ENCODE data around the gene SYP. TPM values are rescaled to one million over a fixed set of nuclear protein-coding genes. Genes with fewer than 3 reads are reported as not detected.

Gene SYP
- total and polyA plus RNA-seq, 4 donors: 0.30 to 0.67 (median 0.47) TPM

DNA sequence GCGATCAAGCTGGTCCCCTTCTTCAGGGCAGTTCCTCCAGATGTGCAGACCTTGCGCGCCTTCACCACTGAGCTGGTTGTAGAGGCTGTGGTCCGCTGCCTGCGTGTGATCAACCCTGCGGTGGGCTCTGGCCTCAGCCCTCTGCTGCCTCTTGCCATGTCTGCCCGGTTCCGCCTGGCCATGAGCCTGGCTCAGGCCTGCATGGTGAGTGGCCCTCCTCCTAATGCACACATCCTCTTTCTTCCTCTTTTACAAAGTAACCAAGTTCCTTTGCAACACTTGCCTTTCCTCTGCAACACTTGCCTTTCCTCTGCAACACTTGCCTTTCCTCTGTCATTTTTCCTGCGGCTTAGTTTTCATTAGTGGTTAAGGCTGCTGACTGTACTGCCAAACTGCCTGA, 37.1 kb upstream of the SYP start (continued):
- TF ChIP-seq, protein P1, sequence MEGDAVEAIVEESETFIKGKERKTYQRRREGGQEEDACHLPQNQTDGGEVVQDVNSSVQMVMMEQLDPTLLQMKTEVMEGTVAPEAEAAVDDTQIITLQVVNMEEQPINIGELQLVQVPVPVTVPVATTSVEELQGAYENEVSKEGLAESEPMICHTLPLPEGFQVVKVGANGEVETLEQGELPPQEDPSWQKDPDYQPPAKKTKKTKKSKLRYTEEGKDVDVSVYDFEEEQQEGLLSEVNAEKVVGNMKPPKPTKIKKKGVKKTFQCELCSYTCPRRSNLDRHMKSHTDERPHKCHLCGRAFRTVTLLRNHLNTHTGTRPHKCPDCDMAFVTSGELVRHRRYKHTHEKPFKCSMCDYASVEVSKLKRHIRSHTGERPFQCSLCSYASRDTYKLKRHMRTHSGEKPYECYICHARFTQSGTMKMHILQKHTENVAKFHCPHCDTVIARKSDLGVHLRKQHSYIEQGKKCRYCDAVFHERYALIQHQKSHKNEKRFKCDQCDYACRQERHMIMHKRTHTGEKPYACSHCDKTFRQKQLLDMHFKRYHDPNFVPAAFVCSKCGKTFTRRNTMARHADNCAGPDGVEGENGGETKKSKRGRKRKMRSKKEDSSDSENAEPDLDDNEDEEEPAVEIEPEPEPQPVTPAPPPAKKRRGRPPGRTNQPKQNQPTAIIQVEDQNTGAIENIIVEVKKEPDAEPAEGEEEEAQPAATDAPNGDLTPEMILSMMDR (IDR thresholded peaks at IDR 0.05; ENCODE audit: low read depth, low read length, missing input control): no peak
- no peak for TF ChIP-seq HNF4G (IDR thresholded peaks at IDR 0.05)
- TF ChIP-seq, protein P2, sequence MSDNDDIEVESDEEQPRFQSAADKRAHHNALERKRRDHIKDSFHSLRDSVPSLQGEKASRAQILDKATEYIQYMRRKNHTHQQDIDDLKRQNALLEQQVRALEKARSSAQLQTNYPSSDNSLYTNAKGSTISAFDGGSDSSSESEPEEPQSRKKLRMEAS (IDR thresholded peaks at IDR 0.05): no peak
- no peak for TF ChIP-seq FOXA2 (IDR thresholded peaks at IDR 0.05)
- TF ChIP-seq, protein P3, sequence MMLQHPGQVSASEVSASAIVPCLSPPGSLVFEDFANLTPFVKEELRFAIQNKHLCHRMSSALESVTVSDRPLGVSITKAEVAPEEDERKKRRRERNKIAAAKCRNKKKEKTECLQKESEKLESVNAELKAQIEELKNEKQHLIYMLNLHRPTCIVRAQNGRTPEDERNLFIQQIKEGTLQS (IDR thresholded peaks at IDR 0.05): no peak

DNA sequence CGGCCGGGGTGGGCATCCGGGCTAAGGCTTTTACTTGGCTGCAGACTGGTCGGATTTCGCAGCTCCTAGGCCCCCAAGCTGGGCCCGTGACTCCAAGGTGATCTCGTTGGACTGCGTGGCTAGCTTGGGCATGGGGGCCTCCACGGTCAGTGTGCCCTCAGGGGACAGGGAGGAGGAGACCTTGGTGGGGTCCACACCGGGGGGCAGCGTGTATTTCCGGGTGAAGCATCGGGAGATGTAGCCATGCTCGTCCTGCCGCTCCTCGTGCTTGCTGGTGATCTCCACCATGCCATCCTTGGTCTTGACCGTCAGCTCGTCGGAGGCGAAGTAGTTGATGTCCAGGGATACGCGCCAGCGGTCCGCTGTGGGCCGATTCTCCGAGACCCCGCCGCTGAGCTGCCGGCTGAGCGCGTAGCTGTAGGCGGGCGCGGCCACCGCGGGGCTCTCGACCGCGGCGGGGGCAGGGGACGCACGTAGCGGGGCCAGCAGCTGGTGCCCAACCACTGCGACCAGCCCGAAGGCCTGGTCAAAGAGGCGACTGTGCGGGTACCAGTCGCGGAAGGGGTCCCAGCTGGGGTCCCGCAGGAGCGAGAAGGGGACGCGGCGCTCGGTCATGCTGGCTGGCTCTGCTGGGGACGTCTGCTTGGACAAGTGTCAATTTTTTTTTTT, 34.0 kb upstream of the SYP start:
- TF ChIP-seq FOXA1 (IDR thresholded peaks at IDR 0.05): no peak
- TF ChIP-seq RAD21 (IDR thresholded peaks at IDR 0.05): no peak
- TF ChIP-seq, protein P2 (IDR thresholded peaks at IDR 0.05): no peak
- TF ChIP-seq, protein P4, sequence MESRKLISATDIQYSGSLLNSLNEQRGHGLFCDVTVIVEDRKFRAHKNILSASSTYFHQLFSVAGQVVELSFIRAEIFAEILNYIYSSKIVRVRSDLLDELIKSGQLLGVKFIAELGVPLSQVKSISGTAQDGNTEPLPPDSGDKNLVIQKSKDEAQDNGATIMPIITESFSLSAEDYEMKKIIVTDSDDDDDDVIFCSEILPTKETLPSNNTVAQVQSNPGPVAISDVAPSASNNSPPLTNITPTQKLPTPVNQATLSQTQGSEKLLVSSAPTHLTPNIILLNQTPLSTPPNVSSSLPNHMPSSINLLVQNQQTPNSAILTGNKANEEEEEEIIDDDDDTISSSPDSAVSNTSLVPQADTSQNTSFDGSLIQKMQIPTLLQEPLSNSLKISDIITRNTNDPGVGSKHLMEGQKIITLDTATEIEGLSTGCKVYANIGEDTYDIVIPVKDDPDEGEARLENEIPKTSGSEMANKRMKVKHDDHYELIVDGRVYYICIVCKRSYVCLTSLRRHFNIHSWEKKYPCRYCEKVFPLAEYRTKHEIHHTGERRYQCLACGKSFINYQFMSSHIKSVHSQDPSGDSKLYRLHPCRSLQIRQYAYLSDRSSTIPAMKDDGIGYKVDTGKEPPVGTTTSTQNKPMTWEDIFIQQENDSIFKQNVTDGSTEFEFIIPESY (IDR thresholded peaks at IDR 0.05): no peak
- TF ChIP-seq TAF1 (conservative IDR thresholded peaks at IDR 0.05): no peak
- no peak for TF ChIP-seq FOXA2 (IDR thresholded peaks at IDR 0.05)
- TF ChIP-seq HNF4A (conservative IDR thresholded peaks at IDR 0.05): no peak
- TF ChIP-seq NR2F2 (IDR thresholded peaks at IDR 0.05): no peak
- no peak for TF ChIP-seq YY1 (IDR thresholded peaks at IDR 0.05)
- TF ChIP-seq HNF4G (IDR thresholded peaks at IDR 0.05): no peak
- DNase-seq (ENCODE audit: low spot score): no peak
- no peak overlapping the region for H3K4me3 ChIP-seq (ENCODE audit: low read depth in 1 of 3, low read length in 3 of 3)
- H3K9ac ChIP-seq (ENCODE audit: low read depth in 1 of 2, low read length in 2 of 2): no peak overlapping the region
- no peaks in the 10 kb centered on the region for H3K27me3 ChIP-seq (ENCODE audit: control insufficient read depth in 4 of 4, insufficient read depth in 4 of 4, low read length in 3 of 4)
- WGBS: 48% methylated on average over 56 of the region's 56 CpGs
- no peaks in the 10 kb centered on the region for H3K9me3 ChIP-seq (ENCODE audit: control insufficient read depth in 4 of 4, low read length in 3 of 4)
- H3K27ac ChIP-seq (ENCODE audit: low read depth in 1 of 2, low read length in 2 of 2): no peak overlapping the region
- H3K4me1 ChIP-seq (ENCODE audit: control insufficient read depth in 4 of 4, insufficient read depth in 4 of 4, low read length in 3 of 4): no peaks in the 10 kb centered on the region
- no peaks in the 10 kb centered on the region for H3K36me3 ChIP-seq (ENCODE audit: control insufficient read depth in 4 of 4, insufficient read depth in 3 of 4, low read depth in 1 of 4, low read length in 3 of 4)

DNA sequence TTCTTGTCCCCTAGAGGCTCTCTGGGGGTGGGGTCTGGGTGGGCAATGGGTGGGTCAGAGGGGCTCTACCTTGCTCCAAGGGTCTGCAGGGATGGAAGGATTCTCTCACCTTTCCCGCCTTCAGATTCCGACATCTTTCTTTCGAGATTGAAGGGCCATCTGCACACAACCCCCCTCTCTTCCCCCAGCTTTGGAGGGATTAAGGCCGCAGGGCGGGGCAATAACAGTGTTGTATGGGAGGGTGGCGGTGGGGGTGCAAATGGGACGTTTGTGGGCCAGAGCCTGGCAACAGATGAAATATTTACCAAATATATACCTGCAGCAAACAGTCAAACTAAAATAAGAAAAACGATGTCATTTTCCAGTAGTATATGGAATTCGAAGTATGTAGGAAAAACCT, 33.2 kb upstream of the SYP start, which contains the start of gene CACNA1F:
TSS of gene CACNA1F (minus strand) at position 165 of the 400 bp plus-strand sequence. CDS start at position 134, 31 bp downstream.
- H3K9ac ChIP-seq (ENCODE audit: low read depth in 1 of 2, low read length in 2 of 2): no peak within 1 kb of the TSS
- no peaks in the 10 kb centered on the region for H3K27me3 ChIP-seq (ENCODE audit: control insufficient read depth in 4 of 4, insufficient read depth in 4 of 4, low read length in 3 of 4)
- no peak within 1 kb of the TSS for H3K4me3 ChIP-seq (ENCODE audit: low read depth in 1 of 3, low read length in 3 of 3)
- H3K36me3 ChIP-seq (ENCODE audit: control insufficient read depth in 4 of 4, insufficient read depth in 3 of 4, low read depth in 1 of 4, low read length in 3 of 4): no peaks in the 10 kb centered on the region
- WGBS: 85% methylated on average over 9 of the region's 9 CpGs
- no peak for DNase-seq (ENCODE audit: low spot score)
- H3K27ac ChIP-seq (ENCODE audit: low read depth in 1 of 2, low read length in 2 of 2): no peak within 1 kb of the TSS
- no peaks in the 10 kb centered on the region for H3K9me3 ChIP-seq (ENCODE audit: control insufficient read depth in 4 of 4, low read length in 3 of 4)
- no peaks in the 10 kb centered on the region for H3K4me1 ChIP-seq (ENCODE audit: control insufficient read depth in 4 of 4, insufficient read depth in 4 of 4, low read length in 3 of 4)
- TF ChIP-seq TAF1 (conservative IDR thresholded peaks at IDR 0.05): no peak
- TF ChIP-seq GABPA (IDR thresholded peaks at IDR 0.05 in 1 of 2, conservative IDR thresholded peaks at IDR 0.05 in 1 of 2): no peak
- no peak for TF ChIP-seq EGR1 (IDR thresholded peaks at IDR 0.05; ENCODE audit: low read depth in 2 of 2)
- TF ChIP-seq HNF4A (conservative IDR thresholded peaks at IDR 0.05): no peak
- no peak for TF ChIP-seq FOXA1 (IDR thresholded peaks at IDR 0.05)
- no peak for TF ChIP-seq RAD21 (IDR thresholded peaks at IDR 0.05)
- no peak for TF ChIP-seq JUND (IDR thresholded peaks at IDR 0.05)
- no peak for TF ChIP-seq HNF4G (IDR thresholded peaks at IDR 0.05)
- no peak for TF ChIP-seq RXRA (IDR thresholded peaks at IDR 0.05)
- TF ChIP-seq SP1 (IDR thresholded peaks at IDR 0.05): no peak
- TF ChIP-seq, protein P1 (IDR thresholded peaks at IDR 0.05; ENCODE audit: low read depth, low read length, missing input control): no peak
- TF ChIP-seq, protein P2 (IDR thresholded peaks at IDR 0.05): no peak
- TF ChIP-seq, protein P5, sequence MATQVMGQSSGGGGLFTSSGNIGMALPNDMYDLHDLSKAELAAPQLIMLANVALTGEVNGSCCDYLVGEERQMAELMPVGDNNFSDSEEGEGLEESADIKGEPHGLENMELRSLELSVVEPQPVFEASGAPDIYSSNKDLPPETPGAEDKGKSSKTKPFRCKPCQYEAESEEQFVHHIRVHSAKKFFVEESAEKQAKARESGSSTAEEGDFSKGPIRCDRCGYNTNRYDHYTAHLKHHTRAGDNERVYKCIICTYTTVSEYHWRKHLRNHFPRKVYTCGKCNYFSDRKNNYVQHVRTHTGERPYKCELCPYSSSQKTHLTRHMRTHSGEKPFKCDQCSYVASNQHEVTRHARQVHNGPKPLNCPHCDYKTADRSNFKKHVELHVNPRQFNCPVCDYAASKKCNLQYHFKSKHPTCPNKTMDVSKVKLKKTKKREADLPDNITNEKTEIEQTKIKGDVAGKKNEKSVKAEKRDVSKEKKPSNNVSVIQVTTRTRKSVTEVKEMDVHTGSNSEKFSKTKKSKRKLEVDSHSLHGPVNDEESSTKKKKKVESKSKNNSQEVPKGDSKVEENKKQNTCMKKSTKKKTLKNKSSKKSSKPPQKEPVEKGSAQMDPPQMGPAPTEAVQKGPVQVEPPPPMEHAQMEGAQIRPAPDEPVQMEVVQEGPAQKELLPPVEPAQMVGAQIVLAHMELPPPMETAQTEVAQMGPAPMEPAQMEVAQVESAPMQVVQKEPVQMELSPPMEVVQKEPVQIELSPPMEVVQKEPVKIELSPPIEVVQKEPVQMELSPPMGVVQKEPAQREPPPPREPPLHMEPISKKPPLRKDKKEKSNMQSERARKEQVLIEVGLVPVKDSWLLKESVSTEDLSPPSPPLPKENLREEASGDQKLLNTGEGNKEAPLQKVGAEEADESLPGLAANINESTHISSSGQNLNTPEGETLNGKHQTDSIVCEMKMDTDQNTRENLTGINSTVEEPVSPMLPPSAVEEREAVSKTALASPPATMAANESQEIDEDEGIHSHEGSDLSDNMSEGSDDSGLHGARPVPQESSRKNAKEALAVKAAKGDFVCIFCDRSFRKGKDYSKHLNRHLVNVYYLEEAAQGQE (IDR thresholded peaks at IDR 0.05): no peak
- no peak for TF ChIP-seq NR2F2 (IDR thresholded peaks at IDR 0.05)
- no peak for TF ChIP-seq YY1 (IDR thresholded peaks at IDR 0.05)
